ENCODE results near the gene GAPVD1.
"Not testable (repeated sequence)": the region's sequence is repeated elsewhere in the genome, so short reads cannot be mapped to it uniquely, and the experiment has no call there.

The GAPVD1 gene

DNA sequence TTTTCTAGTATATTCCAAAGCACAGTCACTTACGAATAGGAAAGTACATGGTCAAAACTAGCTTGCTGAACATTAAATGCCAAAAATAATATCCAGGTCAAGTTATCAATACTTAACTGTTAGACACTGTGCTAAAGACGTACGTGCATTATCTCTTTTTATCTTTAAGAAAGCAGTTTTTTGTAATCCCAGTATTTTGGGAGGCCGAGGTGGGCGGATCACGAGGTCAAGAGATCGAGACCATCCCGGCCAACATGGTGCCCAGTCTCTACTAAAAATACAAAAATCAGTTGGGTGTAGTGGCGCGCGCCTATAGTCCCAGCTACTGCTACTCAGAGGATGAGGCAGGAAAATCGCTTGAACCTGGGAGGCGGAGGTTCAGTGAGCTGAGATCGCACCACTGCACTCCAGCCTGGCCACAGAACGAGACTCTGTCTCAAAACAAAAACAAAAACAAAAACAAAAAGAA, 17.8 kb upstream of the GAPVD1 start:
- no peak for DNase-seq

DNA sequence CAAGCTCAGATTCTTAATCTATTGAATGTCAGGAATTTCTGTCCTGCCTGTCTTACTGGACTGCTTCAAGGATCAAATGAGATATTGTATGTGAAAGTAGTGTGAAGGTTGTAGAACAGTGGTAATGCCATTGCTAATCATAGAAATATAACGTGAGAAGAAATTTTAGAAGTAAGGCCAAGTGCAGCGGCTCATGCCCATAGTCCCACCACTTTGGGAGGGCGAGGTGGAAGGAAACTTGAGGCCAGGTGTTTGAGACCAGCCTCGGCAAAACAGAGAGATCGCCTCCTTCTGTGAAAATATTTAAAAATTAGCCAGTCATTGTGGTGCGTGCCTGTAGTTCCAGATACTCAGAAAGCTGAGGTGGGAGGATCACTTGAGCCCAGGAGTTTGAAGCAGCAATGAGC, 15.4 kb upstream of the GAPVD1 start:
- no peak for DNase-seq

DNA sequence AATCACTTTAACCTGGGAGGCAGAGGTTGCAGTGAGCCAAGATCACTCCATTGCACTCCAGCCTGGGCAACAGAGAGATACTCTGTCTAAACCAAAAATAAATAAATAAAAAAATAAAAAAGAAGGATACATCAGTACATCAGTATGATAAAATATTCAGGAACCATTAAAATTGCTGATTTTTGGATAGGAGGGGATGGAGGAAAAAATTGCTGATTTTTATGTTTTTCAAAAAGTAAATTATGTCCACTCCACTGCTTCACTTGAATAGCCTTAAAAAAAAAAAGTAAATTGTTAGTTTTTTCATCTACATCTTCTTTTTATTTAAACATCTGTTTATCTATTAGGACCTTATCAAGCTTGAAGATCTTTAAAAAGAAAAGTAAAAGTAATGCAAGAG, 7.4 kb upstream of the GAPVD1 start:
- DNase-seq: no peak

DNA sequence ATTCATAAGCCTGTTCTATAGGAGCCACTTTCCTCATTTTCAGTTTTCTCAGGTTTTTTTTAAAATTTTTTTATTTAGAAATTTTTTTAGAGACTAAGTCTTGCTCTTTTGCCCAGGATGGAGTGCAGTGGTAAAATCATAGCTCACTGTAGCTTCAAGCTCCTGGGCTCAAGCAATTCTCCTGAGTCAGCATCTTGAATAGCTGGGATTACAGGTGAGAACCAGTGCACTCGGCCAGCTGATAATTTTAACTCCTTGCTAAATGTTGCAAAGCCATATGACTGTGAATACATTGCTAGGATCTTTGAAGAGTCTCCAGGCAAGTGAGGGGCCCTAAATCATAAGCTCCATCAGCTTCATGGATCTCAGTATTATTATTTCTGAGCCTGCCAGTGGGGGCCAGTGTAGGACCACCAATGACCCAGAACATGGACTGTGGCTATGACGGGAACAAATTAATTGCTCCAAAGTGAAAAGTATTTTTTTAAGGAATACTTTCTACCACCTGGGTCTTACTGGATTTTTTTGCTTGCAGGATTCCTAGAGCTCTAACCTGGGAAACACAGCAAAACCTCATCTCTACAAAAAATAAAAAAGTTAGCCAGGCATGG, 5.7 kb upstream of the GAPVD1 start:
- DNase-seq: peak in 1 of 56 donors; percentile 5

DNA sequence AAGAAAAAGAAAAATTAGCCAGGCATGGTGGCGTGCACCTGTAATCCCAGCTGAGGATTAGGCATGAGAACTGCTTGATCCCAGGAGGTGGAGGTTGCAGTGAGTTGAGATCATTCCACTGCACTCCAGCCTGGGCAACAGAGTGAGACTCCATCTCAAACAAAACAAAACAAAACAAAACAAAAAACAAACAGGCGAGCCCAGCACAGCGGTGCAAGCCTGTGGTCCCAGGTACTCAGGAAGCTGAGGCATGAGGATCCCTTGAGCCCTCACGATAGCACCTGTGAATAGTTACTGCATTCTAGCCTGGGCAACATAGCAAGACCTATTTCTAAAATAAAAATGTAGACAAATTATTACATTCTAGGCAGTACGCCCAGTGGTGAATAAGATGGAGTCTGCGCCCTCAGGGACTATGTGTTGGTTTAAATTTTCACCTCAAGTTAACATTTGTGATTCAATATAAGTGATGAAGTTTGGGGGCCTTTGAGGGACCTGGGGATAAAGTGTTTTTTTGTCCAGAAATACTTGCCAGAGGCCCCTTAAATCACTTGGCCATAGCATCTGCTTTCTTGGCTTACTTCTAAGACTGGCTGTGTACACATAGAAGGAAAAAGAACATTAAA, 3.4 kb upstream of the GAPVD1 start:
- DNase-seq: no peak

DNA sequence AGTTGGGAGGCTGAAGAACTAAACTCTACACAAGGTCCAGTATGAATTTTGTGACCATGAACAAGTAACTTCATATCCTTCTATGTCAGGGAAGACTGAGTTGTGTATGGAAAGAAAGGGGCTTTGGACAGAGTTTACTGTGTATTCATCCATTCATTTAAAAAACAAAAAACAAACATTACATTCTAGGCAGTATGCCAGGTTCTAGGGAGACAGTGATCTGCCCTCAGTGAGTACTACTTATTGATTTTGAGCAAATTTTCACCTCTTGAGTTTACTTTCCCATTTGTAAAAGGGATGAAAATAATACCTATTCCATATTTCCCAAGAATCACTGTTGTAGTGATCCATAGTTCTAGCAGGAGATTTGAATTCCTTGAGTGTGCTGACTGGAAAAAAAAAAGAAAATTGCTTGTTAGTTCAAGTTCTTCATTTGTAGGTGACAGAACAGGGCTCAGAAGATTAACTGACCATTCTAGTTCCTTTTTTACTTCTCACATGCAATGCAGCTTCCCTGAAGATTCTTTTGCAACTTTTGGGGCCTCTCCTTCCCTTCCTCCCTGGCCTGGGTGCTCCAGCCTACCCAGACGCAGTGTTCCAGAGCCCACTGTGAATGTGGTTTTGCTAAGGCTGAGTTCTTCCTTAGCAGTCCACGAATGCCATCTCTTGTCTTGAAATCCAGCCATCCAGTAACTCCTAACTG, 2.6 kb upstream of the GAPVD1 start:
- peak in 2 of 56 donors; percentile 4 for DNase-seq

DNA sequence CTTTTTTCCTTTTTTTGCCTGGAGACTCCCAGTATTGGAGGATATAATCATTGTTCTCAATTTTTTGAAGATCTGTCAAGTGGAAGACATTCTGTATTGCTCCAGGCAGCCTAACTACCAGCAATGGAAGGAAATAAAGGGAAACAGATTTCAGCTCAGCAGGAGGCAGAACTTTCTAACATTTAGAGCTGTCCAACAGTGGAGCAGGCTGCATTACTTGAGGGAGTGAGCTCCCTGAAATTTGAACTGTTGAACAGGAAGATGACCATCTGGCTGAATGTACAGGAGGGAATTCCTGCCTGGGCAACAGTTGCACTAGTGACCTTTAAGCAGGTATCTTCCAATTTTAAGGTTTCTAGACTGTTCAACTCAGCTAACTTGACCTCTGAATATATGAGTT, 1.1 kb upstream of the GAPVD1 start:
- DNase-seq: no peak

DNA sequence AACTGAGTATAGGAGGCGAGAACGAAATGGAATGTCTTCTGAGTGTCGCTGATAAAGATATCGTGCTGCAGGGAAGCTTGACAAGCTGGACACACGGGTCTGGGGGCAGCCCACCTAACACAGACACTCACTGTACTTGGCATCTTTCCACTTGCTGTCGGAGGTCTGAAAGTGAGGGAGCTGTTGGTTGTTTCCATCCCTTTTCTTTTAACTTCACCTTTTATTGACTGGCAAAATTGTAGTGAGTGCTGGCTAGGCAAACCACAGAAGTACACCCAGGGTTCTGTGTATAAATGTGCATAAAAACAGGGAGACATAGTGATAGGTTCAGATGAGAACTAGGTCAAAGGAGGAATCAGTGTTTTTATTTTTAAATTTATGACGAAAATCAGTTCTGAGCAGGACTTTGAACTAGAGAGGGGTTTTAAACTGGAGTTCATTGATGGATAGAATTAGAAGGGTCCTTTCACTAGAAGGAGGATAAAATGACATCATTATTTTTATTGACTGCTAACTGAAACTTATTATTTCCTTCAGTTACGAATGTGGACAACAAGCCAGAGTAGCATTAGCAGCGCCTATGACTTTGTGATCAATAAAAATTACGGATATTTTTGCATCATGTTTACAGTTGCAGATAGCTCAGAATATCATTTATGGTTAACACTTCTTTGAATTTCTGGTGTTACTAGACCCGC, 817 bp downstream of the GAPVD1 start:
- DNase-seq: no peak

DNA sequence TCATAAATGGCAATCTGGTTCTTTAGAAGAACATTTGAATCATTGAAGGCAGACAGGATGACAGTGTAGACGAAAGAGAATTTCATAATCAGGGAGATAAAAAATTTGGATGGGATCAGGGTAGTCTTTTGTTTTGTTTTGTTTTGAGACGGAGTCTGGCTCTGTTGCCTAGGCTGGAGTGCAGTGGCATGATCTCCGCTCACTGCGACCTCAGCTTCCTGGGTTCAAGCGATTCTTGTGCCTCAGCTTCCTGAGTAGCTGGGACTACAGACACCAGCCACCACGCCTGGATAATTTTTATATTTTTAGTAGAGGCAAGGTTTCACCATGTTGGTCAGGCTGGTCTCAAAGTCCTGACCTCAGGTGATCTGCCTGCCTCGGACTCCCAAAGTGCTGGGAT, 2.4 kb downstream of the GAPVD1 start:
- not testable (repeated sequence) for DNase-seq

DNA sequence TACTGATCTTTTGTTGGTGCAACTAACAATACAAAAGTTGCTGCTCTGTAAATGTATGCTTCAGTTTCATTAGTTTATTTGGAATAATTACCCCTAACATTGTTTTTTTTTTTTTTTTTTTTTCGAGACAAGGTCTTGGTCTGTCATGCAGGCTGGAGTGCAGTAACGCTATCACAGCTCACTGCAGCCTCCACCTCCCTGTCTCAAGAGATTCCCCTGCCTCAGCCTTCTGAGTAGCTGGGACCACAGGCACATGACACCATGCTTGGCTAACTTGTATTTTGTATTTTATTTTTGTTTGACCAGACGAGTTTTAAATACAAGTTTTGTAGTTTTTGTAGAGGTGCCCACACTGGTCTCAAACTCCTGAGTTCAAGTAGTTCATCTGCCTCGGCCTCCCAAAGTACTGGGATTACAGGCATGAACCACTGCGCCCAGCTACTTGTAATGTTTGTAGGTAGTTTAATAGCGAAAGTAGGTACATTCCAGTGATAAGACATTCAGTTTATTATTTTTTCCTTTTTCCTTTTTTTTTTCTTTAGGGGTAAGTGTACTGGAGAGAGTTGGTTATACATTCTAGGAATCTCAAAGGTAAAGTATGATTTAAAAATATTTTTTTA, 6.9 kb downstream of the GAPVD1 start:
- DNase-seq: no peak

DNA sequence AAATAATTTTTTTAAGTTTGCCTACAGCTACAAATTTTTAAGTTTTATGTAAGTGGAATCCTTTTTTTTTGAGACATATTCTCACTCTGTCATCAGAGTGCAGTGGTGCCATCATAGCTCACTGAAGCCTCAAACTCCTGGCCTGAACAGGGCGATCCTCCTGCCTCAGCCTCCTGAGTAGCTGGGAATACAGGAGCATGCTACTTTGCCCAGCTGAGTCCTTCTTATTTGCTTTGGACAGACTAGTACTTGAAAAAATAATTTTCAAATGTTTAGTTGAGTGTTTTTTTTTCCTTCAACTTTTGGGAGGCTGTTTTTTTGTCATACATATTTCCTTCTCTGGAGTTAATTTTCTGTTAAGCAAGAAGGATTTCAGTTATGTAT, 7.4 kb downstream of the GAPVD1 start:
- DNase-seq: no peak

DNA sequence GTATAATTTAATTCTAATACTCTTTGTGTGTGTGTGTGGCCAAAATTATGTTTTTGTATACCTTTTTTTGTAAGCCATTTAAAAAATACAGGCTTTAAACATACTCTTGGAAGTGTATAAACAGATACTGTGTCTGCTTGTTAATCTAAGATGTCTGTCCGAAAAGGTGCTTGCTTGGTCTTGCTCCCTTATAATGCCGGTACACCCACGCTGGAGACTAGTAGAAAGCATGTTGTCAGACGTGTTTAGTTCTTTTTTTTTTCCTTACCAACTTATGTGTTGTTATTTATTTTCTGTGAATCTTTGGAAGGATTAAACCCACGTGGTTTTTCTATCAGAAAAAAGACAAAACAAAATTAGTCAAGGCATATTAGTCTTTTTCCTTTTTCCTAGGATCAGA, 9.5 kb downstream of the GAPVD1 start:
- no peak for DNase-seq

DNA sequence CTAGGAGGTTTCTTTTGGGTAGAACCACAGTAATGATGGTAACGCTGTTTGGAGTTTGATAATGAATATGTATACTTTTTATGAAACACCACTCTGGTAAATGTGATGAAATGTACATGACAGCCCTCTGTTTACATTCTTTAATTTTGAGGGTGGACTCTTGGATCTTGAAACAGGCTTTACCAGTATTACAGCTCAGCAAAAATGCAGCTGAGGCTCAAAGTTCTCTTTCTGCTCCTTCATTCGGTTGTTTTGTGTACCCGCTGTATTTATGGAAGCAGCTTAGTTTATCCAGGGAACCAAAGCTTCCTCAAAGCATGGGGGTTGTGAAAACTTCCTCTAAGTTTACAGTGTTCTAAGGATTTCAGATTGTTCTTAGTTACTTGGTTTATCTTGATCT, 11.1 kb downstream of the GAPVD1 start:
- no peak for DNase-seq

DNA sequence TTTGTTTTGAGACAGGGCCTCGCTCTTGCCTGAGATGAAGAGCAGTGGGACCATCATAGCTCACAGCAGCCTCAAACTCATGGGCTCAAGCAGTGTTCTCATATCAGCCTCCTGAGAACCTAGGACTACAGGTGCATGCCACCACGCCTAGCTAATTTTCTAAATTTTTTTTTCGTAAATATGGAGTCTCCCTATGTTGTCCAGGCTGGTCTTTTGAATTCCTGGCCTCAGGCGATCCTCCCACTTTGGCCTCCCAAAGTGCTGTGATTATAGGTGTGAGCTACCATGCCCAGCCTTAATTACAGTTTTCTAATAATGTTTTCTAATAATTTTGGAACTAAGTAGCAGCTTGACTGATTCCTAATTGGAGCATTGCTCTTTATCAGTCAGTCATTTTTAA, 15.1 kb downstream of the GAPVD1 start:
- no peak for DNase-seq

DNA sequence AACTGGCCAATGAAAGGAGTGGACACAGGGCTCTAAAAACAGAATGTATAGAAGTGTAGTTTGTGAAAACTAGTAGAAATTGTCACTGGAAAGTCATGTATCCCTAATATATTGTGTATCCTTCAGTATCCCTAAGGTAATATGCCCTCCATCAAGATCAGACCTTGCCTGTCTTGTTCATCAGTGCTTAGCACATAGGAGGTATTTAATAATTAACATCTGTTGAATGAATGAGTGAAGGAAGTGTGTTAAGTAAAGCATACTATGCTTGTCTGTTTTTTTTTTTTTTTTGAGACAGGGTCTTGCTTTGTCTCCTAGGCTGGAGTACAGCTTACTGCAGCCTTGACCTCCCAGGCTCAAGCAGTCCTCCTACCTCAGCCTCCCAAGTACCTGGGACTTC, 15.8 kb downstream of the GAPVD1 start:
- no peak for DNase-seq

DNA sequence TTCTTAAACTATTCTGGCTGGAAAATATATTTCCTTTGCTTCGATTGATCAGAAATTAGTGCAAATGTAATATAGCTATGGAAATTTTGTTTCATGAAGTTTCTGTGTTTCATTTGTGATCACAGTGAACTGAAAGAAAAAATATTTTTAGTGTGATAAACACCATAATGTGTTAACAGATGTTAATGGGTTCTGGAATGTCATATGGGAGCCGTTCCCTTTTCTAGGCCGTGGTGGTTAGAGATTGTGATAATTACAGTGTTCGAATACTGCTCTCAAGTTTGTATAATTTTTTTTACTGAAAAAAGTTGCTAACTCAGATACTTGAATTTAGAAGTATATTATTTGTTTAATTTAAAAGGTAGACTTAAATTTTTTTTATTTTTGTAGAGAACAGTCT, 19.3 kb downstream of the GAPVD1 start:
- DNase-seq: no peak

DNA sequence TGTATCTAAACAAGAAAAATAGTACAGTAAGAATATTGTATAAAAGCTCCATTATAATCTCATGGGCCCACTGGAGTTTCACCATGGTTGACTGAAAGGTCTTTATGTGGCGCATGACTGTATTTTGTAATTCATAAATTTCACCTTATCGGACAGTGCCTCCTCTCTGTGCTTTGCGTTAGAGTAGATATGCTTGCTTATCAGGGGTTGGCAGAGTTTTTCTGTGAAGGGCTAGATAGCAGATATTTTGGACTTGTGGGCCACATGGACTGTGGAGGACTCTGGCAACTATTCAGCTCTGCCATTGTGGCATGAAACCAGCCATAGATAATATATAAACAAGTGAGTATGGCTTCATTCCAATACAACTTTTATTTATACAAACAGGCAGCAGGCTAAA, 23.2 kb downstream of the GAPVD1 start:
- no peak for DNase-seq

DNA sequence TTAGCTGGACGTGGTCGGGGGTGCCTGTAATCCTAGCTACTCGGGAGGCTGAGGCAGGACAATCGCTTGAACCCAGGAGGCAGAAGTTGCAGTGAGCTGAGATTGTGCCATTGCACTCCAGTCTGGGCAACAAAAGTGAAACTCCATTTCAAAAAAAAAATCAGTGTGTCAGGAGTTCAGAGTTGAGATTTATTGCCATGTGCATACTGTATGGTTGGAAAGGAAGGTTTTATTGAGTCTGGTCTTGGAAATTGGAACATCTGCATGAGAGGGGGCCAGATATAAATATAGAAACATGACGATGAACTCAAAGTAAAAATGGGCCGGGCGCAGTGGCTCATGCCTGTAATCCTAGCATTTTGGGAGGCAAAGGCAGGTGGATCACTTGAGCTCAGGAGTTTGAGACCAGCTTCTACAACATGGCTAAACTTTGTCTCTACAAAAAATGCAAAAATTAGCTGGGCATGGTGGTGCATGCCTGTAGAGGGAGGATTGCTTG, 25.4 kb downstream of the GAPVD1 start:
- not testable (repeated sequence) for DNase-seq

DNA sequence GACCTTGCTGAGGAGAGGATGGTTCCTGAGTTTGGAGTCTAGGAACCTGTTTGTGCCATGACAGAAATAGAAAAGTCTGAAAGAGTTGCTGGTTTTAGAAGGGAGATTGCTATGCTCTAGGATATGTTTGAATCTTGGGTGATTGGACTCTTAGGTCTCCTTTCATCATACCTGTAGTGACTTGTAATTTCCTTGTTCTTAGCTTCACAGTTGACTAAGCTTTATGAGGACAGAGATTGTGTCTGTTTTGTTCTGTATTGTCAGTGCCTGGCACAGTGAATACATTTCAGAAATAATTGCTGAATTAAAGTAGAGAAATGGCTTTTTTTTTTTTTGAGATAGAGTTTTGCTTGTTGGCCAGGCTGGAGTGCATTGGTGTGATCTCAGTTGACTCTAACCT, 31.5 kb downstream of the GAPVD1 start:
- no peak for DNase-seq

DNA sequence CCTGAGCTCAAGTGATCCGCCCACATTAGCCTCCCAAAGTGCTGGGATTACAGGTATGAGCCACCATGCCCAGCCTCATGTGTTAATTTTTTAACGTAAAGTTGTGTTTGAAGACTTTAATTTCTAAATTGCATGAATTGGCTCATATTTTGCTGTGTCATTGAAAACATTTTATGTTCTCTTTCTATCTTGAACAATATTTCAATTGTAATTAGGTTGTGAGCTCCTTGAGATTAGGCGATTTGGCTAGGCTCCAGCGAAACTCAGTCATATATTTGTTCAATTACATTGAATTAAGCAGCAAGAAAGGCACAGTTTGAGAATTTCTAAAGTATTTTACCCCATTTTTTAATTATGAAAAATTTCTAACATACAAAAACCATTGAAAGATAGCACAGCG, 34.0 kb downstream of the GAPVD1 start:
- peak in 2 of 56 donors; percentile 1 to 6 for DNase-seq

DNA sequence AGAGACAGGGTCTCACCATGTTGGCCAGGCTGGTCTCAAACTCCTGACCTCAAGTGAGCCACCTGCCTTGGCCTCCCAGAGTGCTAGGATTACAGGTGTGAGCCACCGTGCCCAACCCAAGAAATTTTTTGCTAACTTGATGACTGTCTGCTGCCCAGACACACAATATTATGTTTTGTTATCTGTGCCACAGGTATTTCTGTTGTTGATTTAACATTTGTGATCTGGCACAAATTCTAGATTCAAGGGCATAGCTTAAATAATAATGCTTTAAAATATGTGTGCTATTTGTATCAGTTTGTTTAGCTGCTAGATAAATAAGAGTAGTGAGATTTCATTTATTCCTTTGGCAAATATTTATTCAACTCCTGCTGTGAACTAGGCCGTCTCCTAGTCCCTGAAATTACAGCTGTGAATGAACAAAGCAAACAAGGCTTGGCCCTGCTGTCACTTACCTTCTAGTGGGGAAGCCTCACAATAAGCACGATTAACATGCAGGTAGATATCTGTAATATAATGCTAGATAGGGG, 35.3 kb downstream of the GAPVD1 start:
- DNase-seq: no peak
